GM21381 (cell line): ENCODE data around the gene ATP2B2.

Experiments
- ATAC-seq: cut with Tn5 transposase; IDR thresholded peaks from one replicate; pipeline ENCODE4 v1.9.1; 2021; ENCODE audit warnings: mild to moderate bottlenecking, moderate library complexity; ENCODE audit not compliant: unreplicated experiment

The ATP2B2 gene

DNA sequence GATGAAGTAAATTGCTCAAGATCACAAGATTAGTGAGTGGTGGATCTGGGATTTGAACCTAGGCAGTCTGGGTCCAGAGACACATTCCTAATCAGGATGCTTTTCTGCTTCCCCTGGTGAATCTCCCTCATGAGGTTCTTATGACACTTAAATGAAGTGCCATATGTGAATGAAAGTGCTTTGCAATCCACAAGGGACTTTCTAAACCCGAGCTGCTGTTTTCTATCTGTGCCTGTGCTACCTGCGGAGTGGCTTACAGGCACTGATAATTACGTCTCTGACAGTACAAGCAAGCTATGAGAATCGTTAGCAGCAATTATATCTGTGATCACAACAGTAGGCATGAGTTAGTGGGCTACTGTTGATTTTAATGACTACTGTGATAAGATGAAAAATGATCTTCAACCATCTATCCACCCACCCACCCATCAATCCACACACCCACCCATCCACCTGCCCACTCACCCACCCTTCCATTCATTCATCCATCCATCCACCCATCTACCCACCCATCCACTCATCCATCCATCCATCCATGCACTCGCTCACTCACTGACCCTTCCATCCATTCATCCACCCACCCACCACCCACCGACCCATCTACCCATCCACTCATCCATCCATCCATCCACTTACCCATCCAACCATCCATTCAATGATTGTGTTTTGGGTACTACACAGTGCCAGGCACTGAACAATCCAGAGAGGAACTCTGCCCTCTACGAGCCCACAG is 51.8 kb downstream of the ATP2B2 start:
- ATAC-seq: no peak

- no peak for ATAC-seq
Measured at GRCh38 chr3:10450494-10451440, 54.6 kb downstream of the ATP2B2 start.

DNA sequence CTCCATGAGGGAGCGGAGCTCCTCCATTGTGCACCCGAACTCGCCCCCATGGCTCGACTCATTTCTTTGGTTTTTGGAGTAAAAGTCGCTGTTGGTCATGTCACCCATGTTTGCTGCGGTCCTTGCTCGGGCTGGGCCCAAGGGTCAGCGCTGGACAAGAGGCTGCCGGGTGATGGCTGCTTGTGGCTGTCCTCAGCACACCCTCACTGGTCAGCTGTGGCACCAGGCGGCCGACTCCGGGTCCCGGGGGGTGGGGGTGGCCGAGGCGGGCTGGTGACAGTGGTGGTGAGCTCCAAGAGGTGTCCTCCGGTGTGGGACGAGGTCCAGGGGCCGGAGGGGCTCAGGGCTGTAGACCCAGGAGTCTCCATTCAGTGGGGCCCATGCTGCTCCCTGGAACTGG is 56.0 kb downstream of the ATP2B2 start:
- ATAC-seq: no peak

DNA sequence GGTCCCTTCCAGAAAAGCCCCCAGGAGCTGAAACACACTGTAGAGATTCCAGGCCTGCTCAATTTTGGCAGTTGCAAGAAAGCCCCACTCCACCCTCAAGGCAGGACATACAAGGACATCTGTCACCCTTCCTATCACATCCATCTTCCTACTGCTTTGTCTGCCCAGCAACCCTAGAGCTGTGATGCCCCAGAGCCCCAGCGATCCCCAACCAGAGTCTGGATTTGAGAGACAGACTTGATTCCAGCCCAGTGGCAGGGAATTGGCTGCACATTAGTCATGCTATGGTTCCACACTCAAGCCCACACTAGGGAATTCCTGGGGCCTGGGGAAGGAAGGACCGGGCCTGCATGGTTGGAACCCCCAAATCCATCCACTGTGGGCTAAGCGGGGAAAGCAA is 56.8 kb downstream of the ATP2B2 start:
- ATAC-seq: no peak

GRCh38 chr3:10447527-10448260 is 57.7 kb downstream of the ATP2B2 start:
- no peak for ATAC-seq

- ATAC-seq: no peak
Measured at GRCh38 chr3:10447110-10447509, 58.3 kb downstream of the ATP2B2 start.

GRCh38 chr3:10445561-10446175 is 59.7 kb downstream of the ATP2B2 start:
- ATAC-seq: no peak

GRCh38 chr3:10444511-10444910 is 60.9 kb downstream of the ATP2B2 start:
- ATAC-seq: no peak

- ATAC-seq: no peak
Measured at GRCh38 chr3:10444110-10444429, 61.3 kb downstream of the ATP2B2 start.

DNA sequence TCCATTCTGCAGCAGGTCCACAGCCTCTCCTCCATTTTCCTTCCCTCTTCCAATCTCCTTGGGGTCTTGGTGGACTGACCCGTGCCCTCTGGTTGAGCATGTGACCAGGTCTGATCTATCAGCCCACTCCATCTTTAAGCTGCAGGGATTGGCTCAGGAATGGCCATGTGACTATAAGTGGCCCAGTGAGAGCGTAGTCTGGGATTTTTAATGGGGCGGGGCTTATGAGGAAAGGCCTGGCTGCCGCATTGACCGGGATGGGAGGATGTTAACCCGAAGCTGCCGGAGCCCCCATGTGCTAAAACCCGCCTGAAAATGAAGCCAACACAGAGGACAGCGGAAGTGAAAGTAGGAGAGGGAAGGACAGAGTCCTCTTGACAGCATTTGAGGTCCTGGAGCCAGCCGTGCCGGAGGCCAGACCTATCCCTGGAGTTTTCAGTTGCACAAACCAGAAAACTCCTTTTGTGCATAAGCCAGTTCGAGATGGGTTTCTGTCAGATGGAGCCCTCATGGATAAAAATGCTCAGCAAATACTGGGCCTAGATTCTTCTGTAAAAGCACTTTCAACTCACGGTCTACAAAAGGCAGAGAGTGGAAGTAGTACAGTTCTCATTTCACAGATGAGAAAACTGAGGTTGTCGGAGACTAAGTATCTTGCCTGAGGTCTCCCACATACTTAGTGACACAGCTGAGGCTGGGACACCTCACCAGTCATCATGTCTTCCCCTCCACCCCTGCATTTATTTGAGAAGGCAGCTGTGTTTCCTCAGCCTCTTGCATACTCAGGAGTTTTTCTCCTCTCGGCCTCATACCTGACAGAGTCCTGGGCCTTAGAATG is 61.9 kb downstream of the ATP2B2 start:
- ATAC-seq: no peak

- ATAC-seq: no peak
Measured at GRCh38 chr3:10442151-10442795, 63.1 kb downstream of the ATP2B2 start.

GRCh38 chr3:10440684-10441083 is 64.7 kb downstream of the ATP2B2 start:
- ATAC-seq: no peak

- no peak for ATAC-seq
Measured at GRCh38 chr3:10438902-10439610, 66.3 kb downstream of the ATP2B2 start.

DNA sequence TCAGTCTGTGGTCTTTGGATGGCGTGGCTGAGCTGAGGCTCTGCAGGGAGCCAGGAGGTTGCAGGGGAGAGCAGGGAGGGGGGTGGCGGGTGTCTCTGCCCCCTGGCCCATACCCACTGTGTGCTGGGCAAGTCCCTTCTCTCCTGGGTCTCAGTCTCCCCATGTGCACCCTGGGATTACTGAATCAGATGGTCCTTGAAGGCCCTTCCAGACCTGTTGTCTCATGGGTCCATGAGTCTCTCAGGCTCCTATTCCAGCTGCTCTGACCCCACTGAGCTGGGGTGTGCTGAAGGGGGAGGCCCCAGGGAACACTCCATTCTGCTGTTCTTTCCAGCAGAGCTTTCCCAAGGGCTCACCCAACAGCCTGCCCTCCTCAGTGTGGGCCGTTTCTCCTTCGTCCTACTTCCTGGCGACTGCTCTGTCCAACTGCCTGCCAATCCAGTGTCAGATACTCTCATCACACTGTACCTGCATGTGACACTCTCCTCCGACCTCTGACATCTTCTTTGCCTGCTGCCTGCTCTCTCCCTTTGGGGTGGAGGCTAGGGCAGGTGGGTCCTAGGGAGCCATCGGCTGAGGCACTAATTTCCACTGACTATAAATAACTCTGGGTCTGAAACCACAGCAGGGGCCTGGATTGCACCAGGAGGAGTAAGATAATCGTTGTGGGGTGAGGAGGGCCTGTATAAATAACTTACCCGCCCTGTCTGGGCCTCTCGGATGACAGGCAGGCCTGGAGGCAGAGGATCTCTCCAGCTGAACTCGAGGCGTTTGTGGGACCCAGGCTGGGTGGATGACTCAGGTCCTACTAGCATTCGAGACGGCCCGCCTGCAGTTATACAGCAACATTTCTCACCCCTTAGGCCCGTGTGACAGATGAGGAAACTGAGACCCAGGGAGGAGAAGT is 67.1 kb downstream of the ATP2B2 start:
- ATAC-seq: no peak

GRCh38 chr3:10437272-10437994 is 68.0 kb downstream of the ATP2B2 start:
- no peak for ATAC-seq

- no peak for ATAC-seq
Measured at GRCh38 chr3:10435850-10436249, 69.5 kb downstream of the ATP2B2 start.

GRCh38 chr3:10434938-10435336 is 70.4 kb downstream of the ATP2B2 start:
- ATAC-seq: no peak
